ENCODE results near the gene ABCC3.
"Not testable (repeated sequence)": the region's sequence is repeated elsewhere in the genome, so short reads cannot be mapped to it uniquely, and the experiment has no call there.

The ABCC3 gene

GRCh38 chr17:50687200-50688066 lies 52.8 kb downstream of the ABCC3 start:
- no peak for DNase-seq

GRCh38 chr17:50688245-50688644 lies 53.6 kb downstream of the ABCC3 start:
- no peak for DNase-seq

GRCh38 chr17:50689251-50689650 lies 54.6 kb downstream of the ABCC3 start:
- DNase-seq, result no peak

- no peak for DNase-seq
Measured at GRCh38 chr17:50689956-50690886, 55.5 kb downstream of the ABCC3 start.

- DNase-seq, result no peak
Measured at GRCh38 chr17:50690887-50691549, 56.3 kb downstream of the ABCC3 start.

GRCh38 chr17:50691550-50692447 lies 57.1 kb downstream of the ABCC3 start:
- no peak for DNase-seq

- DNase-seq, result no peak
Measured at GRCh38 chr17:50692448-50693035, 57.9 kb downstream of the ABCC3 start.

- DNase-seq, result no peak
Measured at GRCh38 chr17:50693036-50693682, 58.5 kb downstream of the ABCC3 start.

GRCh38 chr17:50696365-50696879 lies 61.7 kb downstream of the ABCC3 start:
- DNase-seq, result no peak

GRCh38 chr17:50697062-50697461 lies 62.4 kb downstream of the ABCC3 start:
- DNase-seq, result no peak

- DNase-seq, result no peak
Measured at GRCh38 chr17:50697663-50698272, 63.1 kb downstream of the ABCC3 start.

- no peak for DNase-seq
Measured at GRCh38 chr17:50699410-50699809, 64.7 kb downstream of the ABCC3 start.

- no peak for DNase-seq
Measured at GRCh38 chr17:50703162-50703561, 68.5 kb downstream of the ABCC3 start.

- peak; percentile 32 to 88 for DNase-seq
Measured at GRCh38 chr17:50707289-50708049, 72.8 kb downstream of the ABCC3 start, which contains the start of gene ANKRD40. Gene ANKRD40 (minus strand): TSS chr17:50707914. CDS start chr17:50707654, 260 bp downstream.

GRCh38 chr17:50708050-50709000 lies 73.6 kb downstream of the ABCC3 start:
- no peak for DNase-seq

GRCh38 chr17:50709053-50709452 lies 74.4 kb downstream of the ABCC3 start:
- DNase-seq, result not testable (repeated sequence)

GRCh38 chr17:50710025-50710424 lies 75.3 kb downstream of the ABCC3 start:
- no peak for DNase-seq

GRCh38 chr17:50710650-50711049 lies 76.0 kb downstream of the ABCC3 start:
- DNase-seq, result no peak
